ENCODE results near the gene MECR.

GRCh38 chr1:29243023-29243870 is 12.5 kb upstream of the MECR start:
- TF ChIP-seq CTCF (IDR thresholded peaks at IDR 0.05), result no peak
- TF ChIP-seq POLR2A (IDR thresholded peaks at IDR 0.05), result no peak

Measured in esophagus squamous epithelium (tissue), 4 donors.